Measurements from ENCODE around the gene CSH2. TPM values are rescaled to one million over a fixed set of nuclear protein-coding genes. Genes with fewer than 3 reads are reported as not detected.
"Not testable (repeated sequence)": the region's sequence is repeated elsewhere in the genome, so short reads cannot be mapped to it uniquely, and the experiment has no call there.

Gene CSH2
- total RNA-seq, 1 donor from 2014 or later, result not detected

GRCh38 chr17:63915753-63916152 is 42.3 kb upstream of the CSH2 start:
- H3K4me3 ChIP-seq (ENCODE audit: low read length in 3 of 3); H3K9ac ChIP-seq (ENCODE audit: low read depth in 1 of 3, low read length in 3 of 3); H3K9me3 ChIP-seq (ENCODE audit: control insufficient read depth in 3 of 3, low read length in 3 of 3); H3K27ac ChIP-seq (ENCODE audit: low read depth, low read length); H3K36me3 ChIP-seq (ENCODE audit: control insufficient read depth in 3 of 3, insufficient read depth in 3 of 3, low read length in 3 of 3); H3K27me3 ChIP-seq (ENCODE audit: control insufficient read depth in 3 of 3, insufficient read depth in 3 of 3, low read length in 3 of 3): not testable (repeated sequence)
- H3K4me1 ChIP-seq (ENCODE audit: control insufficient read depth in 3 of 3, insufficient read depth in 3 of 3, low read length in 3 of 3), result peaks cover 8 to 11% (median 8%) of the 10 kb centered on the region in 3 donors

- Histone ChIP-seq H3K27ac (ENCODE audit: low read depth, low read length) (no peak overlapping the region), H3K27me3 (ENCODE audit: control insufficient read depth in 3 of 3, insufficient read depth in 3 of 3, low read length in 3 of 3) (peaks cover 0 to 12% (median 5%) of the 10 kb centered on the region in 3 donors)
Observed at GRCh38 chr17:63914471-63914870, 41.0 kb upstream of the CSH2 start.

GRCh38 chr17:63911657-63912100 is 38.2 kb upstream of the CSH2 start:
- peaks cover 0 to 12% (median 2%) of the 10 kb centered on the region in 3 donors for H3K27me3 ChIP-seq (ENCODE audit: control insufficient read depth in 3 of 3, insufficient read depth in 3 of 3, low read length in 3 of 3)
- no peak overlapping the region for H3K4me3 ChIP-seq (ENCODE audit: low read length in 3 of 3)
- no peaks in the 10 kb centered on the region for H3K36me3 ChIP-seq (ENCODE audit: control insufficient read depth in 3 of 3, insufficient read depth in 3 of 3, low read length in 3 of 3)
- H3K9ac ChIP-seq (ENCODE audit: low read depth in 1 of 3, low read length in 3 of 3), result no peak overlapping the region
- no peak overlapping the region for H3K27ac ChIP-seq (ENCODE audit: low read depth, low read length)
- peaks cover 0 to 2% (median 0%) of the 10 kb centered on the region in 3 donors for H3K4me1 ChIP-seq (ENCODE audit: control insufficient read depth in 3 of 3, insufficient read depth in 3 of 3, low read length in 3 of 3)
- H3K9me3 ChIP-seq (ENCODE audit: control insufficient read depth in 3 of 3, low read length in 3 of 3), result no peaks in the 10 kb centered on the region

More at GRCh38 chr17:63914471-63914870, 41.0 kb upstream of the CSH2 start:
- Histone ChIP-seq H3K9ac (ENCODE audit: low read depth in 1 of 3, low read length in 3 of 3) (no peak overlapping the region), H3K4me1 (ENCODE audit: control insufficient read depth in 3 of 3, insufficient read depth in 3 of 3, low read length in 3 of 3) (peaks cover 7 to 11% (median 8%) of the 10 kb centered on the region in 3 donors), H3K9me3 (ENCODE audit: control insufficient read depth in 3 of 3, low read length in 3 of 3) (no peaks in the 10 kb centered on the region), H3K4me3 (ENCODE audit: low read length in 3 of 3) (no peak overlapping the region), H3K36me3 (ENCODE audit: control insufficient read depth in 3 of 3, insufficient read depth in 3 of 3, low read length in 3 of 3) (no peaks in the 10 kb centered on the region)

- Histone ChIP-seq H3K9me3 (ENCODE audit: control insufficient read depth in 3 of 3, low read length in 3 of 3) (no peaks in the 10 kb centered on the region), H3K4me3 (ENCODE audit: low read length in 3 of 3) (no peak within 1 kb of the TSS), H3K27ac (ENCODE audit: low read depth, low read length) (no peak within 1 kb of the TSS), H3K27me3 (ENCODE audit: control insufficient read depth in 3 of 3, insufficient read depth in 3 of 3, low read length in 3 of 3) (peaks cover 0 to 12% (median 0%) of the 10 kb centered on the region in 3 donors), H3K4me1 (ENCODE audit: control insufficient read depth in 3 of 3, insufficient read depth in 3 of 3, low read length in 3 of 3) (no peaks in the 10 kb centered on the region), H3K9ac (ENCODE audit: low read depth in 1 of 3, low read length in 3 of 3) (no peak within 1 kb of the TSS), H3K36me3 (ENCODE audit: control insufficient read depth in 3 of 3, insufficient read depth in 3 of 3, low read length in 3 of 3) (no peaks in the 10 kb centered on the region)
Observed at GRCh38 chr17:63911041-63911635, 37.7 kb upstream of the CSH2 start, which contains the start of gene CSHL1. Gene CSHL1 (minus strand): TSS chr17:63911258. CDS start chr17:63911196, 62 bp downstream.

GRCh38 chr17:63910096-63910495 is 36.6 kb upstream of the CSH2 start:
- H3K36me3 ChIP-seq (ENCODE audit: control insufficient read depth in 3 of 3, insufficient read depth in 3 of 3, low read length in 3 of 3), result no peaks in the 10 kb centered on the region
- no peak overlapping the region for H3K9ac ChIP-seq (ENCODE audit: low read depth in 1 of 3, low read length in 3 of 3)
- no peak overlapping the region for H3K4me3 ChIP-seq (ENCODE audit: low read length in 3 of 3)
- no peaks in the 10 kb centered on the region for H3K4me1 ChIP-seq (ENCODE audit: control insufficient read depth in 3 of 3, insufficient read depth in 3 of 3, low read length in 3 of 3)
- H3K27ac ChIP-seq (ENCODE audit: low read depth, low read length), result no peak overlapping the region
- H3K9me3 ChIP-seq (ENCODE audit: control insufficient read depth in 3 of 3, low read length in 3 of 3), result no peaks in the 10 kb centered on the region
- H3K27me3 ChIP-seq (ENCODE audit: control insufficient read depth in 3 of 3, insufficient read depth in 3 of 3, low read length in 3 of 3), result peaks cover 0 to 12% (median 0%) of the 10 kb centered on the region in 3 donors

- not testable (repeated sequence) for H3K9ac ChIP-seq (ENCODE audit: low read depth in 1 of 3, low read length in 3 of 3); H3K9me3 ChIP-seq (ENCODE audit: control insufficient read depth in 3 of 3, low read length in 3 of 3); H3K4me1 ChIP-seq (ENCODE audit: control insufficient read depth in 3 of 3, insufficient read depth in 3 of 3, low read length in 3 of 3); H3K4me3 ChIP-seq (ENCODE audit: low read length in 3 of 3); H3K36me3 ChIP-seq (ENCODE audit: control insufficient read depth in 3 of 3, insufficient read depth in 3 of 3, low read length in 3 of 3); H3K27ac ChIP-seq (ENCODE audit: low read depth, low read length)
- H3K27me3 ChIP-seq (ENCODE audit: control insufficient read depth in 3 of 3, insufficient read depth in 3 of 3, low read length in 3 of 3), result peaks cover 0 to 12% (median 0%) of the 10 kb centered on the region in 3 donors
Observed at GRCh38 chr17:63909586-63909985, 36.1 kb upstream of the CSH2 start.

- H3K27me3 ChIP-seq (ENCODE audit: control insufficient read depth in 3 of 3, insufficient read depth in 3 of 3, low read length in 3 of 3), result peaks cover 0 to 12% (median 0%) of the 10 kb centered on the region in 3 donors
- not testable (repeated sequence) for H3K4me1 ChIP-seq (ENCODE audit: control insufficient read depth in 3 of 3, insufficient read depth in 3 of 3, low read length in 3 of 3); H3K4me3 ChIP-seq (ENCODE audit: low read length in 3 of 3); H3K36me3 ChIP-seq (ENCODE audit: control insufficient read depth in 3 of 3, insufficient read depth in 3 of 3, low read length in 3 of 3); H3K9ac ChIP-seq (ENCODE audit: low read depth in 1 of 3, low read length in 3 of 3); H3K27ac ChIP-seq (ENCODE audit: low read depth, low read length); H3K9me3 ChIP-seq (ENCODE audit: control insufficient read depth in 3 of 3, low read length in 3 of 3)
Observed at GRCh38 chr17:63907161-63907778, 33.8 kb upstream of the CSH2 start.

- not testable (repeated sequence) for H3K27me3 ChIP-seq (ENCODE audit: control insufficient read depth in 3 of 3, insufficient read depth in 3 of 3, low read length in 3 of 3)
Observed at GRCh38 chr17:63904796-63905195, 31.3 kb upstream of the CSH2 start.

GRCh38 chr17:63903787-63904201 is 30.3 kb upstream of the CSH2 start:
- not testable (repeated sequence) for H3K4me3 ChIP-seq (ENCODE audit: low read length in 3 of 3); H3K27ac ChIP-seq (ENCODE audit: low read depth, low read length); H3K4me1 ChIP-seq (ENCODE audit: control insufficient read depth in 3 of 3, insufficient read depth in 3 of 3, low read length in 3 of 3); H3K9ac ChIP-seq (ENCODE audit: low read depth in 1 of 3, low read length in 3 of 3); H3K9me3 ChIP-seq (ENCODE audit: control insufficient read depth in 3 of 3, low read length in 3 of 3); H3K27me3 ChIP-seq (ENCODE audit: control insufficient read depth in 3 of 3, insufficient read depth in 3 of 3, low read length in 3 of 3); H3K36me3 ChIP-seq (ENCODE audit: control insufficient read depth in 3 of 3, insufficient read depth in 3 of 3, low read length in 3 of 3)

More at GRCh38 chr17:63904796-63905195, 31.3 kb upstream of the CSH2 start:
- H3K9me3 ChIP-seq (ENCODE audit: control insufficient read depth in 3 of 3, low read length in 3 of 3); H3K4me3 ChIP-seq (ENCODE audit: low read length in 3 of 3); H3K36me3 ChIP-seq (ENCODE audit: control insufficient read depth in 3 of 3, insufficient read depth in 3 of 3, low read length in 3 of 3); H3K27ac ChIP-seq (ENCODE audit: low read depth, low read length); H3K9ac ChIP-seq (ENCODE audit: low read depth in 1 of 3, low read length in 3 of 3); H3K4me1 ChIP-seq (ENCODE audit: control insufficient read depth in 3 of 3, insufficient read depth in 3 of 3, low read length in 3 of 3): not testable (repeated sequence)

GRCh38 chr17:63901971-63902370 is 28.5 kb upstream of the CSH2 start:
- H3K27me3 ChIP-seq (ENCODE audit: control insufficient read depth in 3 of 3, insufficient read depth in 3 of 3, low read length in 3 of 3); H3K36me3 ChIP-seq (ENCODE audit: control insufficient read depth in 3 of 3, insufficient read depth in 3 of 3, low read length in 3 of 3); H3K4me1 ChIP-seq (ENCODE audit: control insufficient read depth in 3 of 3, insufficient read depth in 3 of 3, low read length in 3 of 3); H3K9me3 ChIP-seq (ENCODE audit: control insufficient read depth in 3 of 3, low read length in 3 of 3); H3K27ac ChIP-seq (ENCODE audit: low read depth, low read length); H3K4me3 ChIP-seq (ENCODE audit: low read length in 3 of 3); H3K9ac ChIP-seq (ENCODE audit: low read depth in 1 of 3, low read length in 3 of 3): not testable (repeated sequence)
